GM08714 (cell line): ENCODE measurements around the gene DTWD1.
"Not testable (repeated sequence)": the region's sequence is repeated elsewhere in the genome, so short reads cannot be mapped to it uniquely, and the experiment has no call there.

Source experiments
- H3K4me3 ChIP-seq: fragments of 200-500 bp; sonication (Bioruptor generic); 2 replicates; pipeline ENCODE4 v1.5.1; 2014; ENCODE audit warnings: mild to moderate bottlenecking, low read length, inconsistent platforms
- ZNF274 ChIP-seq: IDR thresholded peaks from 2 replicates; pipeline ENCODE4 v1.6.1; 2012; ENCODE audit warnings: mild to moderate bottlenecking, low read depth, low read length

The DTWD1 gene, protein sequence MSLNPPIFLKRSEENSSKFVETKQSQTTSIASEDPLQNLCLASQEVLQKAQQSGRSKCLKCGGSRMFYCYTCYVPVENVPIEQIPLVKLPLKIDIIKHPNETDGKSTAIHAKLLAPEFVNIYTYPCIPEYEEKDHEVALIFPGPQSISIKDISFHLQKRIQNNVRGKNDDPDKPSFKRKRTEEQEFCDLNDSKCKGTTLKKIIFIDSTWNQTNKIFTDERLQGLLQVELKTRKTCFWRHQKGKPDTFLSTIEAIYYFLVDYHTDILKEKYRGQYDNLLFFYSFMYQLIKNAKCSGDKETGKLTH

DNA sequence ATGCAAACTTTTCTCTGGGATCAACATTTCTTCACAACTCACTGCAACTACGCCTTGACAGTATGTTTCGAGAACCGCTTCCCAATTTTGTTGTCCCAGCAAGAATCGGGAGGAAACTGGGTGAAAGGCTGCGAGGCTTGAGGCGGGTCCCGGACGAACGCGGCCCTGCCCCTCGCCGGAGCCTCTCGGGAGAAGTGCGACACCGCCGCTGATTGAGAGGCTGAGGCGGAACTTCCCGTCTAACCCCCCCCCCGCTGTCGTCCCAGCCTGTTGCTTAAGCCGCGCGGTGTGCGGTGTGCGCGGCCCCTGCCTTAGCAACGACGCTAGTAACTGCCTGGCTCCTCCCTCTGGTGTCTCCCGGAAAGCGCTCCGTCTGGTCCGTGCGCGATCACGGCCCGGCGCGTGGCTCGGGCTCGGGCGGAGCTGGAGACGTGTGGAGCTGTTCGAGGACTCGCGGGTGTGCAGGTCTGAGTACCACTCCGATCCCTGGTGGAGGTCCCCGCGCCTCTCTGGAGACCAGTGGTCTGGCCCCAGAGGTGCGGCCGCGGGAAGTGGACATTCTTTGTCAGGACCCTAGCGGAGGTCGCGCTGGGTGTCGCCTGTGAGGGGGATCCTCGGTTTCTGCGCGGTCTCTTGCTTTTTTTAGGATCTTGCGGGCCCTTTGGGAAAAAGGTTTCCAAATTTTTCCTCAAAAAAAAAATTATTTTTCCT lies at the start of gene DTWD1, which contains the start of gene FAM227B:
Gene DTWD1 (plus strand): TSS at position 391 of the 711 bp plus-strand sequence. CDS start 4,120 bp downstream, outside the sequence.
Gene FAM227B (minus strand): TSS at position 161 of the 711 bp plus-strand sequence. CDS start 5,647 bp downstream, outside the sequence.
- peak within 1 kb of the TSS; percentile 98 for H3K4me3 ChIP-seq
- no peak for TF ChIP-seq ZNF274

DNA sequence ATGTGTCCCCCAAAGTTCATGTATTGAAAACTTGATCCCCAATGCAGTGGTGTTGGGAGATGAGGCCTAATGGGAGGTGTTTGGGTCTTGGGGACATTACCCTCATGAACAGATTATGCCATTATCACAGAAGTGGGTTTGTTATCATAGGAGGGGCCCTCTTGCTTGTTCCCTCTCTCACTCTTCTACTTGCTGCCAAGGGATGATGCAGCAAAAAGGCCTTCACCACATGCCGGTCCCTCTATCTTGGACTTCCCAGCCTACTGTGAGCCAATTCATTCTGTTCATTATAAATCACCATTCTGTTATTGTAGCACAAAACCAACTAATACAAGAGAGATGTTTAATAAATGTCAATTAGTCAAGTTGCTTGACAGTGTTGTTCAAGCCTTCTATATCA lies 47.4 kb upstream of the DTWD1 start:
- no peak for TF ChIP-seq ZNF274
- H3K4me3 ChIP-seq: no peak overlapping the region

DNA sequence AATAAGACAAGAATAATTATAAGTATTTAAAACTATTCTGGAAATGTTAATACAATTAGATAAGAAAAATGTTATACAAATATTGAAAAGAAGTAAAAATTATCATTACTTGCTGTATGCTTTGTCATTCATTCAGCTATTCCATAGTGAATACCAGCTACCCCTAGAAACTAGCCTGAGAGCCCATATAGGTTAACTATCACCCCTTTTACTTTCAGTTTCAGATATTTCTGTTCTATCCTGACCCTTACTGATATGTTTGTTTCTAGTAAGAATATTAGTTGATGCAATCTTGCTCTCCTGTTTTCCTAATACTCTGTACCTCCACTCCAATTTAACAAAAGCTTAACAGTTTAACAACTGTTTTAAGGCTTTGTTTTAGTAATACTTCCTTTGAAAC lies 31.8 kb upstream of the DTWD1 start:
- TF ChIP-seq ZNF274: no peak
- no peak overlapping the region for H3K4me3 ChIP-seq

DNA sequence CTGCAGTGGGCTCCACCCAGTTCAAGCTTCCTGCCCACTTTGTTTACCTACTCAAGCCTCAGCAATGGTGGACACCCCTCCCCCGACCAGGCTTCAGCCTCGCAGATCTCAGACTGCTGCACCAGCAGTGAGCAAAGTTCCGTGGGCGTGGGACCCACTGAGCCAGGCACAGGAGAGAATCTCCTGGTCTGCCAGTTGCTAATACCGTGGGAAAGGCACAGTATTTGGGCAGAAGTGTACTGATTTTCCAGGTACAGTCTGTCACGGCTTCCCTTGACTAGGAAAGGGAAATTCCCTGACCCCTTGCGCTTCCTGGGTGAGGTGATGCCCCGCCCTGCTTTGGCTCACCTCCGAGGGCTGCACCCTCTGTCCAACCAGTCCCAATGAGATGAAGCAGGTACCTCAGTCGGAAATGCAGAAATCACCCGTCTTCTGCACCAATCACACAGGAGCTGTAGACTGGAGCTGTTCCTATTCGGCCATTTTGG lies 28.0 kb upstream of the DTWD1 start:
- H3K4me3 ChIP-seq: not testable (repeated sequence)

DNA sequence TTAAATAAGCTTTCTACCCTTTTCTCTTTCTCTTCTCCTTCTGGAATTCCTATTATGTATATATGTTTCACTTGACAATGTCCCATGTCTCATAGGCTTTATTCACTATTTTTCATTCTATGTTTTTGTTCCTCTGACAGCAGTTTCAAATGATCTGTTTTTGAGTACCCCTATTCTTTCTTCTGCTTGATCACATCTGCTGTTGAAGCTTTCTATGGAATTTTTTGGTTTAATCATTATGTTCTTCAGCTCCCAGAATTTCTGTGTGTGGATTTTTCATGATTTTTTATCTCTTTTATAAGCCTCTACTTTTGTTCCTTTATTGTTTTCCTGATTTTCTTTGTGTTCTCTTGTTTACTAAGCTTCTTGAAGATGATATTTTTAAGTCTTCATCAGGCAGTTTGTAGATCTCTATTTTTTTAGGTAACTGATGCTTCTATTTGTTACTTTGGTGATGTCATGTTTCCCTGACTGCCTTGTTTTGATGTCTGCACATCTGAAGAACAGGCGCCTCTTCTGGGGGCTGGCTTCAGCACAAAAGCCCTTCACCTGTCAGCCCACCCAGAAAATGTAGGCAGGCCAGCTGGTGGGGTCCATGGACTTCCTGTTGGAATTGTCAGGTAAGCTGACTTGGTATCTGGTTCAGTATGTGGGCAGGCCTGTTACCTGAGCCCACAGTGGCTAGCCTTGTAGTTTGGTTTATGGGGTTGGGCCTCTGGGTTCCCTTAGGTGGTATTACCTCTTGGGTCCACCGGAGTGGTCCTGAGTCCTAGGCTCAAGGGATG lies 16.0 kb upstream of the DTWD1 start:
- no peak overlapping the region for H3K4me3 ChIP-seq
- no peak for TF ChIP-seq ZNF274

DNA sequence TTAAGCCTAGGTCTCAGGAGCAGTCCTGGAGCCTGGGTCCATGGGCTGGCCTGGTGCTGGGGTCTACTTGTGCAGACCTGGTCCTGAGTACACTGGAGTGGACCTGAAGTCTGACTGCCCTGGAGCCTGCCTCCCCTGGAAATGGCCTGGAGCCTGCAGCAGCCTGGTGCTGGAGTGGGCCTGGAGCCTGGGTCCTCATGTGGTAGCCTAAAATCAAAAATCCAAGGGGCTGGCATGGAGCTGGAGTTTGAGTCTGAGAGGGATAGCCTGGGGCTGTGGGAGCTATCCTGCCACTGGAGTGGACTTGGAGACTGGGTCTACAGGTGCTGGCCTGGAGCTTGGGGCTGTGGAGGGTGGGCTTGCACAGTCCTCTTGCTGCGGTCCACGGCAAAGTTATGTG lies 15.3 kb upstream of the DTWD1 start:
- TF ChIP-seq ZNF274: no peak

DNA sequence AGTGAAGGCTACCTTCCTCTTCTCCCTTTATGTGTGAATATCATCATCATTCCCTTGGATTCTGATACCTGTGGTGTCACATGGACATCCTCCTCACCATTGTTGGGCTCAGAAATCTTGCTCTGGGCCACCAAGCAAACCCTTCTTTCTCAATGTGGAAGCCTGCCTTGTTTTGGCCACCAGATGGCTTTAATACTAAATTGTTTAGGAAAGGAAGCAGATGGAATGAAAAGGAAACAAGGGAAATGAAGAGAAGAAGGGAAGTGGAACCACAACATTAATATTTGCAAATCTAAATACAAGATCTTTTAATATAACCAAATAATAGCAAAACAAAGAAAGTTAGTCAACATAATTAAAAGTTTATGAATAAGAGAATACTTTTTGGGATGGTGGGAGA lies 14.3 kb upstream of the DTWD1 start:
- H3K4me3 ChIP-seq: no peak overlapping the region
- no peak for TF ChIP-seq ZNF274

More for the DNA sequence above, 15.3 kb upstream of the DTWD1 start:
- no peak overlapping the region for H3K4me3 ChIP-seq

DNA sequence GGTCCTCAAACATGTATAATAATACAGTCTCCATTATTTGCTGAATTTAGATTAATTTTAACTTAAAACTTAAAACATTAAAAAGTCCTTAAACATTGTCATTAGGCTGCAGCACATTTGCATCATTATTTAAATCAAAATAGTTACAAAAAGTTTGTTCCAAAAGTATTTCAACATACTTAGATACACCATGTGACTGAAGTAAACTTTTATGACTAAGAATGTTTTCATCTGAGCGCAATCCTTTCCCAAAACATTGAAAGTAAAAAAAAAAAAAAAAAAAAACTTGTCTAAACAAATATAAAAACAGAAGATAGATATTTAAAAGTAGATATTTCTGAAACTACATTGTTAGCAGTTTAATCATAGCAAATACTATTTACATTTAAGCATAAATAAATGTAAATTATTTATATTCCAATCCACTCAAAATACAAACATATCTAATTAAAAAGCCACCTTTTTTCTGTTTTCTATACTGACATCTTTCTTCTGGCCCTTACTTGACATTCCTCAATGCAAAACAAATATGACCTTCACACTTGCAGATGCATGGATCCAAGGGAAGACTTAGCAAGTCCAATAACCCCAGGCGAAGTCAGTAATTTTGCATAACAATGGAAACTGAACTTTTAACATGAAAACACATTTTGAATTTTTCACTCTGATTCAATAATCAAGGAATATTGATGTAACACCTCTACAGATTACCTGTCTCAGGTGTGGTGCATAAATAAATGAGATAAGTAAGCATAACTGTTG lies 10.5 kb upstream of the DTWD1 start:
- no peak for TF ChIP-seq ZNF274
- H3K4me3 ChIP-seq: no peak overlapping the region

DNA sequence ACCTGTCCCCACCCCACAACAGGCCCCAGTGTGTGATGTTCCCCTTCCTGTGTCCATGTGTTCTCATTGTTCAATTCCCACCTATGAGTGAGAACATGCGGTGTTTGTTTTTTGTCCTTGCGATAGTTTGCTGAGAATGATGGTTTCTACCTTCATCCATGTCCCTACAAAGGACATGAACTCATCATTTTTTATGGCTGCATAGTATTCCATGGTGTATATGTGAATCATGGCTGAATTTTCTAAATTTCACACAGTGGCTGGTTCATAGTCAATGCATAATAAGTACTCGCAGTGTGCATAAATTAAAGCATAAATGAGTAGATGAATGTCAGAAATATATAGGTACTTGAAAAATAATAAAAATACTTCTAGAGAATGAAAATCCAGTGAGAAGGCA lies 8.6 kb upstream of the DTWD1 start:
- H3K4me3 ChIP-seq: not testable (repeated sequence)

DNA sequence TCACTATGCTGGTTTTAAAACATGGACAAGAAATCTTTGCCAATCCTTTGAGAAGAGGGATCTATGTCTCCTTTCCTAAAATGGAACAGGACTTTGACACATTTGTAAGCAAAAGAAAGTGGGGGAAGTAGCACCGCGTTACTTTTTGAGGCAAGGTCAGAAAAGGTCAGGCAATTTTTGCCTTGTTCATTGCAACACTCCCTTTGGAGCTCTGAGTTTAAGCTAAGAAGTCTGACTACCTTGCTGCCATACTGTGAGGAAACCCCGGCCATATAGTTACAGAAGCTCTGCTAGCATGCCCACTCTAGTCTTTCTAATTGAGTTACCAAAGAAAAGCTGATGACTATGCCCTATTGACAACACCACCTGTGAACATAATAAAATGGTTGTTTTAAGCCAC lies 1.6 kb upstream of the DTWD1 start:
- no peak overlapping the region for H3K4me3 ChIP-seq
- no peak for TF ChIP-seq ZNF274

DNA sequence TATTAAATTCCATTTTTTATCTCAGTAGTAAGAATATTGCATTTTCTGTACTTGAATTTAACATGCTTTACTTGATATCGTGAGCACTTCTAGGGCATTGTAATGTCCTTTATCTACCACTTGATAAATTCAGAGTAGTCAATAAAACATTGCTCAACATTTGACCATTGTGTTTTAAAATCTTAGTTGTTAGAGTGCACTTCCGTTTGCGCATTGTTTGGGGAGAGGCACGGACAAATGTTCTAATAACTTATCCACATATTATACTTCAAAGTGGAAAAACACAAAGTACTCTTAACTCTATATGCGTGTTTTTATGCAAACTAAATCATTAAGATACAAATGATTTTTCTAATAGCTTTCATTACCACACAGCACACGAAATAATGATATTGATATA lies 649 bp upstream of the DTWD1 start:
- TF ChIP-seq ZNF274: no peak
- H3K4me3 ChIP-seq: peak overlapping the region; percentile 73

DNA sequence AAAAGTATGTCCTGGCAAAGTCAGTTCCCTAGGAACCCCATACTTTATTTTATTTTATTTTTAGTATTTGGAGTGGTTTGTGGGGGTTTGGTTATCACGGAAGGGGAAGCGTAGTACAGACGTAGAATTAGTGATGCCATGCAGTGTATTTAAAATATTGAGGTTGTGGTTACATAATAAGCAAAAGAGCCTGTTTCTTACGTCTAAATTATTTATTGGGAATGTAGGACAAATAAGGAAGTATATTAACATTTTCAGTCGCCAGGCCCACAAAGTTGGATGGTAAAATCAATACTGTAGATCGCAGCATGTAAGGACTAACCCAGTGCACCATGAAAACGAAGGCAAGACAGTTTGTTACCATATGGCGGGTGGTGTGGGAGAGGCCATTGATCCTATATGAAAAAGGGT lies 558 bp downstream of the DTWD1 start:
- peak overlapping the region; percentile 98 for H3K4me3 ChIP-seq
- no peak for TF ChIP-seq ZNF274

DNA sequence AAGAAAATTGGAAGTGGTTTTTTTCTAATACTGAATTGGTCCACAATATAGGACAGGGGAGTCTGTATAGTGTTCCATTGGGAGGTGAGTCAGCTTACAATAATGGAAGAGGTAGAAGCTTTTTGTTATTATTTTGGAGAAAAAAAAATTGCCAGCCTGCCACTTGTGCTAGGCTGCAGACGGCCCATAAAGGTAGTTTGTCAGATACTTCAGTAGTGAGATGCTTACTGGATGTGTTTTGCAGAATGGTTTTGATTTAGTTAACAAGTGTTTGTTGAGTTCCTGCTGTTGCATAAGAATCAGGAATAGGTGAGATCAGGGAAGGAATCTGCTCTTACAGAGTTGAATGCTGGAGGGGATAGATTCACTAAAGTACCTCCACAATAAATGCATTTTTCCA lies 1.0 kb downstream of the DTWD1 start:
- H3K4me3 ChIP-seq: peak overlapping the region; percentile 98; the same call in 1 of the 2 replicates
- no peak for TF ChIP-seq ZNF274

DNA sequence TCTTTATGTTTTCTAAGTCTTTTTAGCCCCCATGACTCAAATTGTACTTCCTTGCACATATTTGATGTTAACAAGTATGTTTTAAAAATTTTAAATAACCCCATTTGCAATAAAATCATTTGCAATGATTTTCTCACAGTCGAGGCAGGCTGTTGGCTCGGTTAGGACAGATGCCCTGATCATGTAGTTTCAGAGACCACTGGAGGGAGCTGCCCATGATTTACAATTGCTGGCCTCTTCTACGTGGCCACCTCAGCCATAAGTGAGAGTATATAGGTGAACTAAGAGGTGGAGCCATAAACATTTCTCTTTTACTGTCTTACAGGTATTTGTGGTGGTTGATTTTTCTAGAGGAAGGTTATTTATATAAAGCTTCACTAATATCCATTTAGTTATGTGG lies 1.7 kb downstream of the DTWD1 start:
- no peak for TF ChIP-seq ZNF274
- no peak overlapping the region for H3K4me3 ChIP-seq

DNA sequence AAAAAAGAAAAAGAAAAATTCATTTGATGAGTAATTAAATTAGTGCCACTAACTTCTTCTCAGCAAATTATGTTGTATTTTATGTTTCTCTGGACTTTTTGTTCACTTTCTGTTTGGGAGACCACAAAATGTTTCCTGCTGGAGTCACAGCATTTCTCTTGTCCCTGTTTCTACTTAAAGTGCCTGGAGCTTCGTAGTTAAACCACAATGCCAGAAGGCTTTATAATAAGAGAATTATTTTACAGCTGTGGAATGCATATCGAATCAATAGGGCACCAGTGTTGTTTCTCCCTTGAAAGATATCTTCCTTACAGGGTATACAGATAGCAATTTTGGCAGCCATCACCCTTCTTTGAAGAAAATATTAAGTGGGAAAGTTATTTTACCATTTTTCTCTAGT lies 3.2 kb downstream of the DTWD1 start:
- TF ChIP-seq ZNF274: no peak
- no peak overlapping the region for H3K4me3 ChIP-seq
